DOHH2 (cell line): ENCODE measurements around the gene PPP2R2D.

Source experiments
- CTCF ChIP-seq: fragments of 200-600 bp; sonication (generic); IDR thresholded peaks from one replicate; pipeline ENCODE4 v1.5.1; 2014; ENCODE audit warnings: antibody characterized with exemption, mild to moderate bottlenecking, low read depth, low read length; ENCODE audit not compliant: poor library complexity, severe bottlenecking
- EZH2phosphoT487 ChIP-seq: fragments of 200-600 bp; sonication (generic); IDR thresholded peaks from 2 replicates; pipeline ENCODE4 v1.6.1; 2017; ENCODE audit warnings: borderline replicate concordance, mild to moderate bottlenecking, antibody characterized with exemption, low read length, moderate library complexity, mixed read lengths

DNA sequence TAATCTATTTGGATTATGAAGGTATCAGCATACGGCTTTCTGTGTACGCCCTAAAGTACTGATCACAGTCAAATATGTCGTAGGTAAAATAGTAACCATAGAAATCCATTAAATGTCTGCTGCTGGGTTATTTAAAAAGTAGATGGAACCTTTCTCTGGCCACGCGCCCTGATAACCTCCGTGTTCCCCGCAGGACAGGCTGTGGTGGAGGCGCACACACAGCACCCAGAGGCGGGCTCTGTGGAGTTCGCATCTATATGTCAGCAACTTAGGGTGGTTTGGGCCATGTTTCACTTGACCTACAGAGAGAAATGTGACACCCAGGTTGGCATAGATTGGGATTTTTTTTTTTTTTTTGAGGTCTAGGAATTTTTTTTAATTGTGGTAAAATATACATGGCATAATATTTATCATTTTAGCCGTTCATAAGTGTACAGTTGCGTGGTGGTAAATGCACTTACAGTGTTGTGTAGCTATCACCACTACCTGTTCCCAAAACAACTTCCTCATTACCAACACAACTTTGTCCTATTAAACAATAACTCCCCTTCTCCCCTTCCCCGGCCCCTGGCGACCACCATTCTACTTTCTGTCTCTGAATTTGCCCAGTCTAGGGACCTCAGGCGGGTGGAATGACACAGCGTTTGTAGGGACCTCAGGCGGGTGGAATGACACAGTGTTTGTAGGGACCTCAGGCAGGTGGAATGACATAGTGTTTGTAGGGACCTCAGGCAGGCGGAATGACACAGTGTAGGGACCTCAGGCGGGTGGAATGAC is 15.4 kb downstream of the PPP2R2D start:
- TF ChIP-seq CTCF (no peak), EZH2phosphoT487 (no peak)
